Hepatocyte (in vitro differentiated cells): ENCODE results near the gene RPS6KA4.

Experiments
- EZH2 ChIP-seq: fragments of 200-600 bp; sonication (generic); IDR thresholded peaks from 2 replicates; pipeline ENCODE4 v1.6.1; 2016; ENCODE audit warnings: antibody characterized with exemption, mild to moderate bottlenecking, borderline replicate concordance
- TF ChIP-seq, protein P1 (sequence below): fragments of 200-600 bp; sonication (generic); IDR thresholded peaks from 2 replicates; pipeline ENCODE4 v1.5.1; 2016; ENCODE audit warnings: antibody characterized with exemption, mild to moderate bottlenecking; ENCODE audit not compliant: poor library complexity

DNA sequence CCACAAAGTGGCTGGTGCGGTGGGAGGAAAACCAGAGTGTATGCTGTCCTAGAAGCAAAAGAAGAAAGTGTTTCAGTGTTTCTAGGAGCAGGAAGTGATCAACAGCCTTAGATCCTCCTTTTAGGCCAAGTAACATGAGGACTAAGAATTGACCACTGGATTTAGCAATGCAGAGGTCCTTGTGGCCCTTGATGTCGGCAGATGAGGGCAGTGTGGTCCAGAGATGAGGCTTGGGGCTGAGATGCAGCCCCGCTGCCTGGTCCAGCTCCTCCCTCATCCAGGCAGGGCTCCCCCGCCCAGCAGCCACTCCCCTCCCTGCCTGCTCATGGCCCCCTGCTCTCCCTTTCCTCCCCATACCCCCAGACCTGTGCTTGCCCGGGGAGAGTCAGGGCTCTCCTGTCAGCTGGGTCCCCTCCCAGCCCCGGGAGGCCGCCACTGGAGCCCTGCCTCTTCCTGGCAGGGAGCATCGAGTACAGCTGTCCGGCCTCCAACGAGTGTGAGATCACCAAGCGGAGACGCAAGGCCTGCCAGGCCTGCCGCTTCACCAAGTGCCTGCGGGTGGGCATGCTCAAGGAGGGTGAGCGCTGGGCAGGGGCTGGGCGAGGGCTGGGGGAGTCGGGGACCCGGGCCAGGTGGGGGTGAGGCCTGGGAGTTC is 45.3 kb upstream of the RPS6KA4 start:
- TF ChIP-seq, protein P1, sequence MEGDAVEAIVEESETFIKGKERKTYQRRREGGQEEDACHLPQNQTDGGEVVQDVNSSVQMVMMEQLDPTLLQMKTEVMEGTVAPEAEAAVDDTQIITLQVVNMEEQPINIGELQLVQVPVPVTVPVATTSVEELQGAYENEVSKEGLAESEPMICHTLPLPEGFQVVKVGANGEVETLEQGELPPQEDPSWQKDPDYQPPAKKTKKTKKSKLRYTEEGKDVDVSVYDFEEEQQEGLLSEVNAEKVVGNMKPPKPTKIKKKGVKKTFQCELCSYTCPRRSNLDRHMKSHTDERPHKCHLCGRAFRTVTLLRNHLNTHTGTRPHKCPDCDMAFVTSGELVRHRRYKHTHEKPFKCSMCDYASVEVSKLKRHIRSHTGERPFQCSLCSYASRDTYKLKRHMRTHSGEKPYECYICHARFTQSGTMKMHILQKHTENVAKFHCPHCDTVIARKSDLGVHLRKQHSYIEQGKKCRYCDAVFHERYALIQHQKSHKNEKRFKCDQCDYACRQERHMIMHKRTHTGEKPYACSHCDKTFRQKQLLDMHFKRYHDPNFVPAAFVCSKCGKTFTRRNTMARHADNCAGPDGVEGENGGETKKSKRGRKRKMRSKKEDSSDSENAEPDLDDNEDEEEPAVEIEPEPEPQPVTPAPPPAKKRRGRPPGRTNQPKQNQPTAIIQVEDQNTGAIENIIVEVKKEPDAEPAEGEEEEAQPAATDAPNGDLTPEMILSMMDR, result no peak
- TF ChIP-seq EZH2, result no peak
